Colonic mucosa (tissue), 4 donors: ENCODE results near the gene MAS1. TPM values are rescaled to one million over a fixed set of nuclear protein-coding genes. Genes with fewer than 3 reads are reported as not detected.

Experiments
- DNase-seq: peaks from one replicate; pipeline ENCODE4 v3.0.0-alpha.2; 2020
- H3K27ac ChIP-seq: fragments of 200-600 bp; one replicate; pipeline ENCODE4 v1.8.0; 2021
- H3K27me3 ChIP-seq: fragments of 200-600 bp; one replicate; pipeline ENCODE4 v1.8.0; 2021
- H3K36me3 ChIP-seq: fragments of 200-600 bp; one replicate; pipeline ENCODE4 v1.8.0; 2021
- H3K4me1 ChIP-seq: fragments of 200-600 bp; one replicate; pipeline ENCODE4 v1.8.0; 2021; ENCODE audit warnings: mild to moderate bottlenecking
- H3K4me3 ChIP-seq: fragments of 200-600 bp; one replicate; pipeline ENCODE4 v1.8.0; 2021
- H3K9ac ChIP-seq, 2 donors: one replicate each; pipeline ENCODE4 v1.7.0; 2013; ENCODE audit warnings: control low read depth in 2 of 2, low read depth in 2 of 2, low read length in 2 of 2
- H3K9me3 ChIP-seq: fragments of 200-600 bp; one replicate; pipeline ENCODE4 v1.8.0; 2021
- intact Hi-C: fragments of 100-400 bp; cut with DNase I; formaldehyde crosslinking; loops from one replicate; pipeline ENCODE4 v1.14.1; 2022
- total RNA-seq, 2 donors: library from RNA; stranded (reverse); fragmentation: NEBNext Ultra II Directional in 1 of 2; extraction: Animal tissue kit (Norgen Biotek cat#: 25700) in 1 of 2; gene quantifications; one replicate each; pipeline ENCODE4 v1.2.1, GENCODE V29; 2021
- TF ChIP-seq, protein P1 (sequence below): fragments of 200-600 bp; IDR thresholded peaks from one replicate; pipeline ENCODE4 v1.8.0; 2022; ENCODE audit warnings: antibody characterized with exemption, mild to moderate bottlenecking
- donor health status: healthy.
- donor health status: DM: no; HTN: no; CAD: no.
- donor health status: DM: no; HTN: no; CAD: no.

The MAS1 gene
- total RNA-seq, 2 donors from 2014 or later: not detected

DNA sequence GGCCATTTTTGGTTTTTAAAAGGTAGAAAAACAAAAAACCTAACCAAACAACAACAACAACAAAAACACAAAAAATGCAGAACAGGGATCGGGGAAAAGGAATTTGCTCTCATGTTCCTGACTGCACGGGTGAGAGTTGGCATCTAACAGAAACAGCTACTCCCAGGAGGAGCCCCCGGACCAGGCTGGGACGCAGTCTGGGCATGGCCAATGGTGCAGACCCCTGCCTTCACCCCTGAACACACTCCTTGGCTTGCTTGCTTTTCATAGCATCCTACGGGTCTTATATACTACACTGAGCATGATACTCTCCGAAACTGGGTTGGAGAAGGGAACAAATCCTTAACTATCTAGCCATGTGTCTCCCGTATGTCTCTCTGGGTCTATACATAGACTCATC is 587 bp upstream of the MAS1 start:
- DNase-seq: no peak
- Histone ChIP-seq H3K27ac (no peak overlapping the region), H3K27me3 (no peaks in the 10 kb centered on the region), H3K9me3 (no peaks in the 10 kb centered on the region), H3K4me1 (no peaks in the 10 kb centered on the region), H3K9ac (no peak overlapping the region), H3K4me3 (no peak overlapping the region), H3K36me3 (no peaks in the 10 kb centered on the region)
- TF ChIP-seq, protein P1, sequence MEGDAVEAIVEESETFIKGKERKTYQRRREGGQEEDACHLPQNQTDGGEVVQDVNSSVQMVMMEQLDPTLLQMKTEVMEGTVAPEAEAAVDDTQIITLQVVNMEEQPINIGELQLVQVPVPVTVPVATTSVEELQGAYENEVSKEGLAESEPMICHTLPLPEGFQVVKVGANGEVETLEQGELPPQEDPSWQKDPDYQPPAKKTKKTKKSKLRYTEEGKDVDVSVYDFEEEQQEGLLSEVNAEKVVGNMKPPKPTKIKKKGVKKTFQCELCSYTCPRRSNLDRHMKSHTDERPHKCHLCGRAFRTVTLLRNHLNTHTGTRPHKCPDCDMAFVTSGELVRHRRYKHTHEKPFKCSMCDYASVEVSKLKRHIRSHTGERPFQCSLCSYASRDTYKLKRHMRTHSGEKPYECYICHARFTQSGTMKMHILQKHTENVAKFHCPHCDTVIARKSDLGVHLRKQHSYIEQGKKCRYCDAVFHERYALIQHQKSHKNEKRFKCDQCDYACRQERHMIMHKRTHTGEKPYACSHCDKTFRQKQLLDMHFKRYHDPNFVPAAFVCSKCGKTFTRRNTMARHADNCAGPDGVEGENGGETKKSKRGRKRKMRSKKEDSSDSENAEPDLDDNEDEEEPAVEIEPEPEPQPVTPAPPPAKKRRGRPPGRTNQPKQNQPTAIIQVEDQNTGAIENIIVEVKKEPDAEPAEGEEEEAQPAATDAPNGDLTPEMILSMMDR: no peak
- intact Hi-C loops: no loop called here

DNA sequence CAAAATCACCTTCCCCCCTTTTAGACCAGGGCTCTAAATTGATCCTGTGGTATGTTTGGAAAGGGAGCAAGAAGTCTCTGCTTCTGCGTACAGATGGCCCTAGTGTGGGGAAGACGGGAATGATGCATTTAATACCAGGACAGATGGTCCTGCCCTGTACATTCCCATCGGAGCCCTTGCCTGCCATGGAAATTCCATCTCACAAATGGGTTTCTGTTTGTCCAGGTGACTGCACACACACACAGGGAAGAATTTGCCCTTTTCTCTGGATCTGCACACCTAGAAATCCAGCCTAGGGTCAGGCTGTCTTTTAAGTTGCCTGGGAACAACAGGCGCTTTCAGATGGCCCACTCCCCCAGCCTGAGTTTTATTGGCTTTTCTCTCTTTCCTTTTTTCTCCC is 1.3 kb downstream of the MAS1 start:
- intact Hi-C loops: no loop called here
- no peaks in the 10 kb centered on the region for H3K9me3 ChIP-seq
- H3K4me1 ChIP-seq: no peaks in the 10 kb centered on the region
- H3K9ac ChIP-seq: no peak overlapping the region
- DNase-seq: no peak
- no peaks in the 10 kb centered on the region for H3K27me3 ChIP-seq
- no peak overlapping the region for H3K27ac ChIP-seq
- no peak overlapping the region for H3K4me3 ChIP-seq
- TF ChIP-seq, protein P1: no peak
- H3K36me3 ChIP-seq: no peaks in the 10 kb centered on the region

DNA sequence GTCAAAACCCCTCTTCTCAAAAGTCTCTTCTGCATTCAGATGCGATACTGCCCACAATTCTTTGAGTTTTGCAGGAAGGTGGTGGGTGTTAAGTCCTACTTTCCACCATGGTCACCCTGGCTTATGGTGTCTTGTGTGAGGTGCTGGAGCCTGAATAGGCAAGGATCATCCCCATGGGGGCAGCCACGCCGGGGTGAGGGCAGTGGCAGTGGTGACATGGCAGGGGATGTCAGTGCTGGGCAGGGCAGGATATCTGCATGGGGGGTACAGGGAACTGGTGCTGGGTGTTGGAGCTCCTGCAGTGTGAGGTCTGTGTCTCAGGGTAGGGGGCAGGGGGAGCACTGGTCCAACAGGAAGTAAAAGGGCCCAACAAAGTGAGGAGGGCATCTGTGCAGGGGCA is 2.3 kb downstream of the MAS1 start:
- H3K4me1 ChIP-seq: no peaks in the 10 kb centered on the region
- intact Hi-C loops: no loop called here
- no peak for DNase-seq
- no peak overlapping the region for H3K4me3 ChIP-seq
- TF ChIP-seq, protein P1: no peak
- H3K9ac ChIP-seq: no peak overlapping the region
- H3K27me3 ChIP-seq: no peaks in the 10 kb centered on the region
- no peaks in the 10 kb centered on the region for H3K9me3 ChIP-seq
- H3K27ac ChIP-seq: no peak overlapping the region
- no peaks in the 10 kb centered on the region for H3K36me3 ChIP-seq

- TF ChIP-seq, protein P1: no peak
- no peaks in the 10 kb centered on the region for H3K27me3 ChIP-seq
- no peaks in the 10 kb centered on the region for H3K4me1 ChIP-seq
- H3K36me3 ChIP-seq: no peaks in the 10 kb centered on the region
- no peak overlapping the region for H3K27ac ChIP-seq
- H3K9ac ChIP-seq: no peak overlapping the region
- H3K9me3 ChIP-seq: no peaks in the 10 kb centered on the region
- H3K4me3 ChIP-seq: no peak overlapping the region
- DNase-seq: no peak
- intact Hi-C loops: no loop called here
These were observed 4.2 kb downstream of the MAS1 start for GRCh38 chr6:159894991-159895390.

DNA sequence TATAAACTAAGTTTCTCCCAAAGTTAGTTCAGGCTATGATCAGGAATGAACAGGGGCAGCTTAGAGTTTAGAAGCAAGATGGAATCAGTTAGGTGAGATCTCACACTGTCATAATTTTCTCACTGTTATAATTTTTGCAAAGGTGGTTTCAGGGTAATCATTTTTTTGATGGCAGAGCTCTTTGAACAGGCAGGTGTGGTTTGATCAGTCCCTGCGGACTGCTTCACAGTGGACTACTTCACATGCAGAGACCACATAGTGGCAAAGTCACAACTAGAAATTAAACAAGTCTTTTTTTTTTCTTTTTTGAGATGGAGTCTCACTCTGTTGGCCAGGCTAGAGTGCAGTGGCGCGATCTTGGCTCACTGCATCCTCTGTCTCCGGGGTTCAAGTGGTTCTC is 6.8 kb downstream of the MAS1 start:
- H3K4me1 ChIP-seq: no peaks in the 10 kb centered on the region
- TF ChIP-seq, protein P1: no peak
- H3K9me3 ChIP-seq: no peaks in the 10 kb centered on the region
- H3K27ac ChIP-seq: no peak overlapping the region
- intact Hi-C loops: no loop called here
- H3K36me3 ChIP-seq: no peaks in the 10 kb centered on the region
- no peak overlapping the region for H3K4me3 ChIP-seq
- no peak for DNase-seq
- no peak overlapping the region for H3K9ac ChIP-seq
- H3K27me3 ChIP-seq: no peaks in the 10 kb centered on the region

GRCh38 chr6:159898519-159898918 is 7.7 kb downstream of the MAS1 start:
- H3K27me3 ChIP-seq: no peaks in the 10 kb centered on the region
- intact Hi-C loops: no loop called here
- no peak for DNase-seq
- no peaks in the 10 kb centered on the region for H3K9me3 ChIP-seq
- H3K36me3 ChIP-seq: no peaks in the 10 kb centered on the region
- H3K4me1 ChIP-seq: no peaks in the 10 kb centered on the region
- no peak overlapping the region for H3K9ac ChIP-seq
- TF ChIP-seq, protein P1: no peak
- no peak overlapping the region for H3K27ac ChIP-seq
- no peak overlapping the region for H3K4me3 ChIP-seq
